H9 (cell line): ENCODE measurements around the gene ELL3. TPM values are rescaled to one million over a fixed set of nuclear protein-coding genes. Genes with fewer than 3 reads are reported as not detected.
"Not testable (repeated sequence)": the region's sequence is repeated elsewhere in the genome, so short reads cannot be mapped to it uniquely, and the experiment has no call there.

Source experiments
- DNase-seq: peaks from one replicate; pipeline ENCODE4 v3.0.0-alpha.2; 2017
- H2AFZ ChIP-seq: one replicate; pipeline ENCODE4 v1.6.1; 2013; ENCODE audit warnings: mild to moderate bottlenecking, low read length, control low read depth, moderate library complexity
- H2AK5ac ChIP-seq: 2 replicates; pipeline ENCODE4 v1.6.1; 2013; ENCODE audit warnings: low read length, control low read depth, mixed read lengths; ENCODE audit not compliant: insufficient read length
- H2BK120ac ChIP-seq: one replicate; pipeline ENCODE4 v1.6.1; 2013; ENCODE audit warnings: low read depth, mild to moderate bottlenecking, low read length, control low read depth, inconsistent platforms; ENCODE audit not compliant: poor library complexity, severe bottlenecking
- H2BK12ac ChIP-seq: 2 replicates; pipeline ENCODE4 v1.6.1; 2013; ENCODE audit warnings: low read length, control low read depth, mixed read lengths, low read depth; ENCODE audit not compliant: insufficient read length
- H2BK15ac ChIP-seq: 2 replicates; pipeline ENCODE4 v1.6.1; 2013; ENCODE audit warnings: low read depth, low read length, control low read depth
- H2BK20ac ChIP-seq: one replicate; pipeline ENCODE4 v1.6.1; 2013; ENCODE audit warnings: low read depth, mild to moderate bottlenecking, low read length, control low read depth, inconsistent platforms; ENCODE audit not compliant: poor library complexity, severe bottlenecking
- H2BK5ac ChIP-seq: 2 replicates; pipeline ENCODE4 v1.6.1; 2013; ENCODE audit warnings: low read length, control low read depth, mixed read lengths; ENCODE audit not compliant: insufficient read length
- H3K14ac ChIP-seq: 2 replicates; pipeline ENCODE4 v1.6.1; 2013; ENCODE audit warnings: low read length, control low read depth; ENCODE audit not compliant: insufficient read depth
- H3K18ac ChIP-seq: 2 replicates; pipeline ENCODE4 v1.6.1; 2013; ENCODE audit warnings: low read depth, mild to moderate bottlenecking, mixed read lengths, low read length, control low read depth; ENCODE audit not compliant: insufficient read length
- H3K23ac ChIP-seq: 2 replicates; pipeline ENCODE4 v1.6.1; 2013; ENCODE audit warnings: low read length, control low read depth, mixed read lengths, low read depth; ENCODE audit not compliant: insufficient read length
- H3K23me2 ChIP-seq: 2 replicates; pipeline ENCODE4 v1.6.1; 2013; ENCODE audit warnings: low read depth, mild to moderate bottlenecking, mixed read lengths, low read length, control low read depth; ENCODE audit not compliant: insufficient read length, poor library complexity, severe bottlenecking
- H3K27ac ChIP-seq: 2 replicates; pipeline ENCODE4 v1.5.1; 2013; ENCODE audit warnings: low read length, control low read depth, mixed read lengths, low read depth; ENCODE audit not compliant: insufficient read length
- H3K27me3 ChIP-seq: 2 replicates; pipeline ENCODE4 v1.6.1; 2013; ENCODE audit warnings: low read length, control low read depth, inconsistent platforms; ENCODE audit not compliant: insufficient read depth
- H3K4ac ChIP-seq: 2 replicates; pipeline ENCODE4 v1.6.1; 2013; ENCODE audit warnings: low read depth, mild to moderate bottlenecking, control low read depth, inconsistent platforms, low read length, moderate library complexity
- H3K4me1 ChIP-seq: 2 replicates; pipeline ENCODE4 v1.6.1; 2013; ENCODE audit warnings: low read length, control low read depth, inconsistent platforms; ENCODE audit not compliant: insufficient read depth
- H3K4me2 ChIP-seq: 2 replicates; pipeline ENCODE4 v1.6.1; 2013; ENCODE audit warnings: low read length, control low read depth, mixed read lengths; ENCODE audit not compliant: insufficient read length, insufficient read depth
- H3K56ac ChIP-seq: 2 replicates; pipeline ENCODE4 v1.6.1; 2013; ENCODE audit warnings: low read depth, mild to moderate bottlenecking, mixed read lengths, low read length, control low read depth; ENCODE audit not compliant: insufficient read length
- H3K79me1 ChIP-seq: 2 replicates; pipeline ENCODE4 v1.6.1; 2013; ENCODE audit warnings: low read depth, mild to moderate bottlenecking, moderate library complexity, low read length, control low read depth, inconsistent platforms; ENCODE audit not compliant: insufficient read depth, poor library complexity, severe bottlenecking
- H3K79me2 ChIP-seq: 2 replicates; pipeline ENCODE4 v1.6.1; 2013; ENCODE audit warnings: low read length, control low read depth, inconsistent platforms; ENCODE audit not compliant: insufficient read depth
- H3K9ac ChIP-seq: 2 replicates; pipeline ENCODE4 v1.6.1; 2013; ENCODE audit warnings: low read length, control low read depth, mixed read lengths; ENCODE audit not compliant: insufficient read length; ENCODE audit errors: extremely low read depth
- H3K9me3 ChIP-seq: one replicate; pipeline ENCODE4 v1.6.1; 2013; ENCODE audit warnings: low read depth, low read length, inconsistent platforms; ENCODE audit not compliant: control insufficient read depth
- H3T11ph ChIP-seq: one replicate; pipeline ENCODE4 v1.6.1; 2013; ENCODE audit warnings: mild to moderate bottlenecking, low read length, control low read depth, inconsistent platforms
- H4K20me1 ChIP-seq: one replicate; pipeline ENCODE4 v1.6.1; 2013; ENCODE audit not compliant: control insufficient read depth, insufficient read length, insufficient read depth
- H4K5ac ChIP-seq: 2 replicates; pipeline ENCODE4 v1.6.1; 2013; ENCODE audit warnings: low read depth, mild to moderate bottlenecking, mixed read lengths, low read length, control low read depth; ENCODE audit not compliant: insufficient read length
- H4K8ac ChIP-seq: replicated peaks from 2 replicates; pipeline ENCODE4 v1.6.1; 2013; ENCODE audit warnings: low read length, control low read depth, mixed read lengths, low read depth; ENCODE audit not compliant: insufficient read length
- H4K91ac ChIP-seq: 2 replicates; pipeline ENCODE4 v1.6.1; 2013; ENCODE audit warnings: low read depth, mild to moderate bottlenecking, moderate library complexity, mixed read lengths, low read length, control low read depth; ENCODE audit not compliant: insufficient read length
- H3K27ac Mint-ChIP-seq, 3 experiments: 2 replicates in 2 of 3; 3 replicates in 1 of 3; pipeline ENCODE4 v1.8.0; 2020 to 2021; ENCODE audit warnings: mixed read lengths in 3 of 3, mild to moderate bottlenecking in 1 of 3, moderate library complexity in 1 of 3
- H3K27me3 Mint-ChIP-seq: 2 replicates; pipeline ENCODE4 v1.8.0; 2021; ENCODE audit warnings: low read depth, mild to moderate bottlenecking, moderate library complexity, mixed read lengths
- H3K36me3 Mint-ChIP-seq, 3 experiments: 2 replicates in 2 of 3; 3 replicates in 1 of 3; pipeline ENCODE4 v1.8.0; 2020 to 2021; ENCODE audit warnings: low read depth in 3 of 3, mixed read lengths in 3 of 3; ENCODE audit not compliant: insufficient read depth in 1 of 3
- H3K4me1 Mint-ChIP-seq, 2 experiments: 2 replicates each; pipeline ENCODE4 v1.8.0; 2020; ENCODE audit warnings: mixed read lengths in 2 of 2
- H3K4me3 Mint-ChIP-seq, 2 experiments: 2 replicates in 1 of 2; 3 replicates in 1 of 2; pipeline ENCODE4 v1.8.0; 2020 to 2021; ENCODE audit warnings: mild to moderate bottlenecking in 2 of 2, mixed read lengths in 2 of 2, moderate library complexity in 1 of 2
- H3K9me3 Mint-ChIP-seq, 2 experiments: 2 replicates in 1 of 2; 3 replicates in 1 of 2; pipeline ENCODE4 v1.8.0; 2020; ENCODE audit warnings: mild to moderate bottlenecking in 2 of 2, mixed read lengths in 2 of 2, moderate library complexity in 1 of 2
- WGBS: extraction: QIAGEN DNeasy Blood & Tissue Kit; methylation state at CpG from one replicate; pipeline ENCODE4 v1.1.7; 2013; ENCODE audit warnings: missing lambda C conversion rate, low lambda C conversion rate, mixed read lengths; ENCODE audit not compliant: insufficient read length; ENCODE audit errors: extremely low coverage; 5-methylcytosine and 5-hydroxymethylcytosine counted together
- total RNA-seq: library from RNA; stranded (reverse); gene quantifications from 2 replicates; pipeline ENCODE4 v1.2.1, GENCODE V29; 2021
- TF ChIP-seq, protein P1 (sequence below): fragments of 200-600 bp; sonication (generic); conservative IDR thresholded peaks from 3 replicates; pipeline ENCODE4 v1.8.0; 2021; ENCODE audit warnings: antibody characterized with exemption, mild to moderate bottlenecking

The ELL3 gene
- total RNA-seq, 1 experiment from 2014 or later = 6.4 TPM

DNA sequence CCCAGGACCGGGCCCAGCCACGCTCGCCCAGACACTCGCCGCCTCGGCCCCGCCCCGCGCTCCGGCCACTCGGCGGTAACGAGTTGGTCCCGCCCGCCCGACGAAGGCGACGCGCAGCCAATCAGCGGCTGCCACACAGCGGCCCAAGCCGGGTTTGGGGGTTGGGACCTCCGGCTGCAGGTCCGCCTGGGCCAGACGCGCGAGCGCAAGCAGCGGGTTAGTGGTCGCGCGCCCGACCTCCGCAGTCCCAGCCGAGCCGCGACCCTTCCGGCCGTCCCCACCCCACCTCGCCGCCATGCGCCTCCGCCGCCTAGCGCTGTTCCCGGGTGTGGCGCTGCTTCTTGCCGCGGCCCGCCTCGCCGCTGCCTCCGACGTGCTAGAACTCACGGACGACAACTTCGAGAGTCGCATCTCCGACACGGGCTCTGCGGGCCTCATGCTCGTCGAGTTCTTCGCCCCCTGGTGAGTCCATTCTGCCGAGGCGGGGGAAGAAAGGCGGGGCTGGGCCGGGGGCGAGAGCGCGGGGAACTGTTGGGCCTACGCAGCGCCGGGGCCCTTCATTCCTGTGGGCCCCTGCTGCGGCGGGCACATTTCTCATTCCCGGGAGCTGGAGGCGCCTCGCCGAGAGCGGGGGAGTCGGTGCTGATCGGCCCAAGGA is 30.4 kb downstream of the ELL3 start, which contains the start of gene PDIA3:
Gene PDIA3, plus strand, starts transcription at position 194 of the 658 bp plus-strand sequence. Its CDS starts 102 bp downstream, at position 296.
- Histone ChIP-seq H4K91ac (peak within 1 kb of the TSS; percentile 93), H3K27ac (peak within 1 kb of the TSS; percentile 47), H3K79me2 (peaks cover 24% of the 10 kb centered on the region; the same call in 1 of the 2 replicates), H4K5ac (peak within 1 kb of the TSS; percentile 75), H3K9ac (peak within 1 kb of the TSS; percentile 89), H3K18ac (peak within 1 kb of the TSS; percentile 92), H3K4me2 (peak within 1 kb of the TSS; percentile 96), H2BK120ac (peak within 1 kb of the TSS; percentile 69), H3K14ac (peak within 1 kb of the TSS; percentile 94)
- Mint-ChIP-seq H3K36me3 (peaks cover 14 to 24% (median 16%) of the 10 kb centered on the region in 3 experiments), H3K4me3 (peak within 1 kb of the TSS; percentile 92 to 93), H3K4me1 (peaks cover 24 to 29% of the 10 kb centered on the region in 2 experiments), H3K27ac (peak within 1 kb of the TSS; percentile 99)
- not testable (repeated sequence) for H2BK12ac ChIP-seq, H3K23me2 ChIP-seq, H3K4me1 ChIP-seq, H3K27me3 ChIP-seq, H3T11ph ChIP-seq, H3K9me3 Mint-ChIP-seq, H3K4ac ChIP-seq, H2BK15ac ChIP-seq, H3K9me3 ChIP-seq, H4K20me1 ChIP-seq, H3K56ac ChIP-seq, H2AFZ ChIP-seq, H3K27me3 Mint-ChIP-seq, H3K23ac ChIP-seq, H2BK20ac ChIP-seq, H3K79me1 ChIP-seq, H4K8ac ChIP-seq, H2AK5ac ChIP-seq, H2BK5ac ChIP-seq
- TF ChIP-seq, protein P1, sequence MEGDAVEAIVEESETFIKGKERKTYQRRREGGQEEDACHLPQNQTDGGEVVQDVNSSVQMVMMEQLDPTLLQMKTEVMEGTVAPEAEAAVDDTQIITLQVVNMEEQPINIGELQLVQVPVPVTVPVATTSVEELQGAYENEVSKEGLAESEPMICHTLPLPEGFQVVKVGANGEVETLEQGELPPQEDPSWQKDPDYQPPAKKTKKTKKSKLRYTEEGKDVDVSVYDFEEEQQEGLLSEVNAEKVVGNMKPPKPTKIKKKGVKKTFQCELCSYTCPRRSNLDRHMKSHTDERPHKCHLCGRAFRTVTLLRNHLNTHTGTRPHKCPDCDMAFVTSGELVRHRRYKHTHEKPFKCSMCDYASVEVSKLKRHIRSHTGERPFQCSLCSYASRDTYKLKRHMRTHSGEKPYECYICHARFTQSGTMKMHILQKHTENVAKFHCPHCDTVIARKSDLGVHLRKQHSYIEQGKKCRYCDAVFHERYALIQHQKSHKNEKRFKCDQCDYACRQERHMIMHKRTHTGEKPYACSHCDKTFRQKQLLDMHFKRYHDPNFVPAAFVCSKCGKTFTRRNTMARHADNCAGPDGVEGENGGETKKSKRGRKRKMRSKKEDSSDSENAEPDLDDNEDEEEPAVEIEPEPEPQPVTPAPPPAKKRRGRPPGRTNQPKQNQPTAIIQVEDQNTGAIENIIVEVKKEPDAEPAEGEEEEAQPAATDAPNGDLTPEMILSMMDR = 0 out of 3 replicates have a peak, but pooled peaks have one; percentile 24
- peak; percentile 97 for DNase-seq
- WGBS = no CpG with 5 or more reads among the region's 84 CpGs
